ENCODE results near the gene CAND2. TPM values are rescaled to one million over a fixed set of nuclear protein-coding genes. Genes with fewer than 3 reads are reported as not detected.

CAND2 gene
- total RNA-seq, 4 donors from 2014 or later: 1.0 to 1.4 (median 1.3) TPM

GRCh38 chr3:12813967-12814366 is 17.5 kb downstream of the CAND2 start:
- 96% methylated on average over 6 of the region's 6 CpGs for WGBS
- TF ChIP-seq EP300 (IDR thresholded peaks at IDR 0.05) (no peak), POLR2AphosphoS5 (IDR thresholded peaks at IDR 0.05) (no peak), CTCF (IDR thresholded peaks at IDR 0.05) (no peak), POLR2A (IDR thresholded peaks at IDR 0.05) (no peak)

GRCh38 chr3:12815078-12815477 is 18.6 kb downstream of the CAND2 start:
- DNase-seq (ENCODE audit: low spot score in 2 of 2): no peak
- peaks cover 17% of the 10 kb centered on the region for H3K36me3 ChIP-seq
- H3K4me3 ChIP-seq: no peak overlapping the region
- H3K4me1 ChIP-seq: peaks cover 8% of the 10 kb centered on the region
- H3K27me3 ChIP-seq: no peaks in the 10 kb centered on the region
- no peaks in the 10 kb centered on the region for H3K9me3 ChIP-seq
- 92% methylated on average over 23 of the region's 24 CpGs for WGBS
- H3K27ac ChIP-seq: no peak overlapping the region
- TF ChIP-seq POLR2AphosphoS5 (IDR thresholded peaks at IDR 0.05): no peak
- no peak for TF ChIP-seq CTCF (IDR thresholded peaks at IDR 0.05)
- TF ChIP-seq EP300 (IDR thresholded peaks at IDR 0.05): no peak
- TF ChIP-seq POLR2A (IDR thresholded peaks at IDR 0.05): no peak

More at GRCh38 chr3:12813967-12814366, 17.5 kb downstream of the CAND2 start:
- no peak for DNase-seq (ENCODE audit: low spot score in 2 of 2)
- H3K36me3 ChIP-seq: peaks cover 17% of the 10 kb centered on the region
- H3K4me1 ChIP-seq: peaks cover 10% of the 10 kb centered on the region
- H3K9me3 ChIP-seq: no peaks in the 10 kb centered on the region
- H3K27me3 ChIP-seq: no peaks in the 10 kb centered on the region
- no peak overlapping the region for H3K27ac ChIP-seq
- H3K4me3 ChIP-seq: no peak overlapping the region

GRCh38 chr3:12815719-12816118 is 19.2 kb downstream of the CAND2 start:
- 97% methylated on average over 5 of the region's 9 CpGs for WGBS
- TF ChIP-seq POLR2A (IDR thresholded peaks at IDR 0.05): no peak
- TF ChIP-seq POLR2AphosphoS5 (IDR thresholded peaks at IDR 0.05): no peak
- TF ChIP-seq EP300 (IDR thresholded peaks at IDR 0.05): no peak
- TF ChIP-seq CTCF (IDR thresholded peaks at IDR 0.05): no peak
- H3K4me3 ChIP-seq: no peak overlapping the region
- peaks cover 17% of the 10 kb centered on the region for H3K36me3 ChIP-seq
- no peak for DNase-seq (ENCODE audit: low spot score in 2 of 2)
- no peak overlapping the region for H3K27ac ChIP-seq
- no peaks in the 10 kb centered on the region for H3K9me3 ChIP-seq
- peaks cover 3% of the 10 kb centered on the region for H3K4me1 ChIP-seq
- H3K27me3 ChIP-seq: no peaks in the 10 kb centered on the region

GRCh38 chr3:12816521-12817342 is 20.3 kb downstream of the CAND2 start:
- H3K9me3 ChIP-seq: no peaks in the 10 kb centered on the region

More at GRCh38 chr3:12816521-12817342, 20.3 kb downstream of the CAND2 start:
- Histone ChIP-seq H3K27ac (no peak overlapping the region), H3K4me1 (no peaks in the 10 kb centered on the region), H3K4me3 (no peak overlapping the region), H3K36me3 (peaks cover 17% of the 10 kb centered on the region), H3K27me3 (no peaks in the 10 kb centered on the region)
- 93% methylated on average over 22 of the region's 34 CpGs for WGBS
- no peak for DNase-seq (ENCODE audit: low spot score in 2 of 2)
- TF ChIP-seq CTCF (IDR thresholded peaks at IDR 0.05) (no peak), POLR2AphosphoS5 (IDR thresholded peaks at IDR 0.05) (no peak), EP300 (IDR thresholded peaks at IDR 0.05) (no peak), POLR2A (IDR thresholded peaks at IDR 0.05) (no peak)
